GM18517 (cell line): ENCODE data around the gene HIF3A.
"Not testable (repeated sequence)": the region's sequence is repeated elsewhere in the genome, so short reads cannot be mapped to it uniquely, and the experiment has no call there.

Source experiments
- ATAC-seq: cut with Tn5 transposase; IDR thresholded peaks from one replicate; pipeline ENCODE4 v1.9.1; 2021; ENCODE audit warnings: mild to moderate bottlenecking, moderate library complexity; ENCODE audit not compliant: unreplicated experiment

The HIF3A gene

GRCh38 chr19:46296722-46297461, at the start of gene HIF3A:
Gene HIF3A (plus strand): TSS chr19:46297042. CDS start chr19:46297077, 35 bp downstream.
- ATAC-seq, result no peak

- ATAC-seq, result no peak
These were observed 46.6 kb upstream of the HIF3A start for GRCh38 chr19:46250076-46250735.

GRCh38 chr19:46251416-46251815, 45.4 kb upstream of the HIF3A start:
- no peak for ATAC-seq

- no peak for ATAC-seq
These were observed 42.1 kb upstream of the HIF3A start for GRCh38 chr19:46254776-46255175.

- ATAC-seq, result no peak
These were observed 40.0 kb upstream of the HIF3A start for GRCh38 chr19:46256855-46257254.

GRCh38 chr19:46261501-46261900, 35.3 kb upstream of the HIF3A start:
- not testable (repeated sequence) for ATAC-seq

GRCh38 chr19:46262684-46263296, 34.1 kb upstream of the HIF3A start:
- peak; percentile 61 for ATAC-seq

GRCh38 chr19:46264801-46265200, 32.0 kb upstream of the HIF3A start:
- not testable (repeated sequence) for ATAC-seq

GRCh38 chr19:46265217-46265828, 31.5 kb upstream of the HIF3A start:
- ATAC-seq, result peak; percentile 52

- ATAC-seq, result no peak
These were observed 27.7 kb upstream of the HIF3A start for GRCh38 chr19:46269101-46269500.

GRCh38 chr19:46270521-46271256, 26.2 kb upstream of the HIF3A start:
- ATAC-seq, result no peak

GRCh38 chr19:46271481-46272197, 25.2 kb upstream of the HIF3A start:
- no peak for ATAC-seq

GRCh38 chr19:46273931-46274330, 22.9 kb upstream of the HIF3A start:
- not testable (repeated sequence) for ATAC-seq

GRCh38 chr19:46279177-46279576, 17.7 kb upstream of the HIF3A start:
- no peak for ATAC-seq

- no peak for ATAC-seq
These were observed 13.1 kb upstream of the HIF3A start for GRCh38 chr19:46283771-46284170.

GRCh38 chr19:46284635-46285034, 12.2 kb upstream of the HIF3A start:
- ATAC-seq, result no peak

GRCh38 chr19:46287585-46287984, 9.3 kb upstream of the HIF3A start:
- no peak for ATAC-seq

GRCh38 chr19:46288896-46289588, 7.8 kb upstream of the HIF3A start:
- no peak for ATAC-seq

- no peak for ATAC-seq
These were observed 6.9 kb upstream of the HIF3A start for GRCh38 chr19:46289724-46290619.
